Keratinocyte (primary cell): ENCODE measurements around the gene WDR46.

ENCODE experiments used
- EZH2 ChIP-seq: IDR thresholded peaks from one replicate; pipeline ENCODE4 v1.6.1; 2012; ENCODE audit warnings: inconsistent platforms, mild to moderate bottlenecking, low read length, moderate library complexity
- TF ChIP-seq, protein P1 (sequence below), 3 experiments: IDR thresholded peaks in 1 of 3; conservative IDR thresholded peaks in 1 of 3; optimal IDR thresholded peaks in 1 of 3; 2 replicates in 2 of 3; 3 replicates in 1 of 3; pipeline versions ENCODE3 to v1.5.1; 2011; ENCODE audit warnings: low read length in 3 of 3, mild to moderate bottlenecking in 3 of 3, moderate library complexity in 2 of 3, control low read depth in 1 of 3, inconsistent platforms in 1 of 3; ENCODE audit not compliant: insufficient read depth in 2 of 3; ENCODE audit errors: extremely low read depth in 1 of 3

DNA sequence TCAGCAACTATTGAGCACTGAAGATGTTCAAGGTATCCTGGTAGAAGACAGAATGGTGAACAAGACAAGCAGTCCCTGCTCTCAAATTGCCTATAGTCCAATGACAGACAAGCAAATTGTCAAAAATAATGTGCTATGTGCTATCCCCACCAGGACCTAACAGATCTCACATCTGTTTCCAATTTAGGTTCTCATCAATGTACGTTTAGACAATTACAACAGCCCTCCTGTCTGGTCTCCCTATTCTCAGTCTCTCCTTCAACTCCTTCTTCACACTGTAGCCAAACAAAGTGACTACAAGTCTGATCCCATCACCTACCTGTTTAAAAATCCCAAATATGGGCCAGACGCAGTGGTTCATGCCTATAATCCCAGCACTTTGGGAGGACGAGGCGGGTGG lies 17.3 kb upstream of the WDR46 start:
- TF ChIP-seq, protein P1, sequence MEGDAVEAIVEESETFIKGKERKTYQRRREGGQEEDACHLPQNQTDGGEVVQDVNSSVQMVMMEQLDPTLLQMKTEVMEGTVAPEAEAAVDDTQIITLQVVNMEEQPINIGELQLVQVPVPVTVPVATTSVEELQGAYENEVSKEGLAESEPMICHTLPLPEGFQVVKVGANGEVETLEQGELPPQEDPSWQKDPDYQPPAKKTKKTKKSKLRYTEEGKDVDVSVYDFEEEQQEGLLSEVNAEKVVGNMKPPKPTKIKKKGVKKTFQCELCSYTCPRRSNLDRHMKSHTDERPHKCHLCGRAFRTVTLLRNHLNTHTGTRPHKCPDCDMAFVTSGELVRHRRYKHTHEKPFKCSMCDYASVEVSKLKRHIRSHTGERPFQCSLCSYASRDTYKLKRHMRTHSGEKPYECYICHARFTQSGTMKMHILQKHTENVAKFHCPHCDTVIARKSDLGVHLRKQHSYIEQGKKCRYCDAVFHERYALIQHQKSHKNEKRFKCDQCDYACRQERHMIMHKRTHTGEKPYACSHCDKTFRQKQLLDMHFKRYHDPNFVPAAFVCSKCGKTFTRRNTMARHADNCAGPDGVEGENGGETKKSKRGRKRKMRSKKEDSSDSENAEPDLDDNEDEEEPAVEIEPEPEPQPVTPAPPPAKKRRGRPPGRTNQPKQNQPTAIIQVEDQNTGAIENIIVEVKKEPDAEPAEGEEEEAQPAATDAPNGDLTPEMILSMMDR (optimal IDR thresholded peaks at IDR 0.05 in 1 of 3, IDR thresholded peaks at IDR 0.05 in 1 of 3, conservative IDR thresholded peaks at IDR 0.05 in 1 of 3; ENCODE audit: extremely low read depth in 1 of 3, insufficient read depth in 2 of 3, low read length in 3 of 3), result no peak
- no peak for TF ChIP-seq EZH2
